Gastrocnemius medialis (tissue), 4 donors: ENCODE measurements around the gene LYPLA2.

ENCODE experiments used
- POLR2A ChIP-seq, 2 donors: fragments of 450-650 bp; IDR thresholded peaks; one replicate each; pipeline ENCODE4 v1.6.1; 2017; ENCODE audit warnings: antibody characterized with exemption in 2 of 2, mild to moderate bottlenecking in 2 of 2, moderate library complexity in 2 of 2
- TF ChIP-seq, protein P1 (sequence below), 5 experiments: fragments of 450-650 bp in 3 of 5; fragments of 200-600 bp in 2 of 5; sonication (generic) in 2 of 5; IDR thresholded peaks in 4 of 5; conservative IDR thresholded peaks in 1 of 5; 1 replicate in 4 of 5; 2 replicates in 1 of 5; pipeline ENCODE4 v1.5.1; 2016 to 2019; ENCODE audit warnings: antibody characterized with exemption in 5 of 5, mild to moderate bottlenecking in 3 of 5, moderate library complexity in 3 of 5

DNA sequence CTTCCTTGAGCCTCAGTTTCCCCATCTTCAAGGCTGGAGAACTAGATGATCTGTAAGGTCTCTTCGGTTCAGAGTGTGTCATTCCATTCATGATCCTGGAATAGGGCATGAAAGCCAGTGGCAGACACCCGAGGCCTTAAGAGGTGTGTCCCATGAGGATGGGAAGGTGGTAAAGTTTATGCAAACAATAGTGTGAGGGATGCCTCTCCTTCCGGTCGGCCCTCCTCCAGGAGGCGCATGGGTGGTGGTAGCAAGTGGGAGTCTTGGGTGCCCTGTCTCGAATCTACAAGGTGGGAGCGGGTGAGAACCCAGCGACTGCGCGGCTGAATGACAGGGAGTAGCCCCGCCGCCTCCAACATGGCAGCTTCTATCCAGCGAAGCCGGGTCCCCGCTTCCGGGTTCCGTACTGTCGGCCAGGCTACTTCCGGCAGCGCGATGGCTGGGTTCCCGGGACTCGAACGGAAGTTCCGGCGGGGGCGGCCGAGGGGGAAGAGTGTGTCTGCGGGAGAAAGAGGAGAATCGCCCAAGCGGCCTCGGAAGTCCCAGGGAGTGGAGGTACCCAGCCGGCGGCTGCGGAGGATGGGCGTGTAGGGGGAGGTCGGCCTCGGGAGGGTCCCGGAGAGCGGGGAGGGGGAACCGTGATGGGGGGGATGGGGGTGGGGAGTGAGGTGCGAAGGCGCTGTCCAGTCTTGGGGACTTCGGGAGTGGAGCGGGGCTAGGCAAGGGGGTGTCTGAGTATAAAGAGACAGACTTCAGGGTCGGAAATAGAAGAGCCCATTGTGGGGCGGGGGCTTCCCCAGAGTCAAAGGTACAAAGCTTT is at the start of gene LYPLA2:
- TF ChIP-seq, protein P1, sequence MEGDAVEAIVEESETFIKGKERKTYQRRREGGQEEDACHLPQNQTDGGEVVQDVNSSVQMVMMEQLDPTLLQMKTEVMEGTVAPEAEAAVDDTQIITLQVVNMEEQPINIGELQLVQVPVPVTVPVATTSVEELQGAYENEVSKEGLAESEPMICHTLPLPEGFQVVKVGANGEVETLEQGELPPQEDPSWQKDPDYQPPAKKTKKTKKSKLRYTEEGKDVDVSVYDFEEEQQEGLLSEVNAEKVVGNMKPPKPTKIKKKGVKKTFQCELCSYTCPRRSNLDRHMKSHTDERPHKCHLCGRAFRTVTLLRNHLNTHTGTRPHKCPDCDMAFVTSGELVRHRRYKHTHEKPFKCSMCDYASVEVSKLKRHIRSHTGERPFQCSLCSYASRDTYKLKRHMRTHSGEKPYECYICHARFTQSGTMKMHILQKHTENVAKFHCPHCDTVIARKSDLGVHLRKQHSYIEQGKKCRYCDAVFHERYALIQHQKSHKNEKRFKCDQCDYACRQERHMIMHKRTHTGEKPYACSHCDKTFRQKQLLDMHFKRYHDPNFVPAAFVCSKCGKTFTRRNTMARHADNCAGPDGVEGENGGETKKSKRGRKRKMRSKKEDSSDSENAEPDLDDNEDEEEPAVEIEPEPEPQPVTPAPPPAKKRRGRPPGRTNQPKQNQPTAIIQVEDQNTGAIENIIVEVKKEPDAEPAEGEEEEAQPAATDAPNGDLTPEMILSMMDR (IDR thresholded peaks at IDR 0.05 in 4 of 5, conservative IDR thresholded peaks at IDR 0.05 in 1 of 5) = no peak
- peak in 1 of 2 donors; percentile 50 for TF ChIP-seq POLR2A (IDR thresholded peaks at IDR 0.05)
